K562 (cell line): ENCODE results near the gene ERBB4. TPM values are rescaled to one million over a fixed set of nuclear protein-coding genes. Genes with fewer than 3 reads are reported as not detected.

Experiments
- ATAC-seq: fragments of 200-7000 bp; cut with Tn5 transposase; 3 replicates; pipeline ENCODE4 v1.9.1; 2020; ENCODE audit warnings: moderate library complexity
- BruUV-seq: library from RNA; stranded (reverse); fragments of 400-500 nt; replicated peaks from 2 replicates; lab custom pipeline; 2021; lab: Mats Ljungman, UMichigan
- CTCF ChIA-PET: fragments of 300-600 bp; formaldehyde crosslinking; extraction: SDS; loops from one replicate; lab custom pipeline; 2021; ENCODE audit warnings: low intra/inter-chr PET ratio; lab: Yijun Ruan, JAX
- POLR2A ChIA-PET: fragments of 300-600, 350-650 bp; sonication (Branson Sonifier 250); formaldehyde crosslinking; extraction: SDS; loops from one replicate; lab custom pipeline; 2021; ENCODE audit warnings: antibody characterized with exemption, inconsistent platforms; lab: Yijun Ruan, JAX
- DNase-seq, 4 experiments: peaks; one replicate each; pipeline versions ENCODE4 v3.0.0 to v3.0.0-alpha.2; 2011 to 2018; ENCODE audit warnings: low spot score in 3 of 4, mixed read lengths in 3 of 4; ENCODE audit errors: extremely low read depth in 1 of 4
- FAIRE-seq: peaks from 2 replicates; lab custom pipeline; 2011; peaks lifted over from hg19 to GRCh38; lab: Jason Lieb, UNC
- H2AFZ ChIP-seq: 2 replicates; pipeline ENCODE4 v1.6.0; 2011; ENCODE audit warnings: low read depth, low read length, control low read depth, inconsistent platforms
- H3K27ac ChIP-seq: fragments of 200-600 bp; 3 replicates; pipeline ENCODE4 v1.8.0; 2011; ENCODE audit warnings: low read depth, mild to moderate bottlenecking, control low read depth, inconsistent platforms, low read length, moderate library complexity, mixed read lengths; ENCODE audit errors: extremely low read depth
- H3K27me3 ChIP-seq, 2 experiments: fragments of 300-600 bp in 1 of 2; 2 replicates in 1 of 2; 3 replicates in 1 of 2; pipeline versions ENCODE4 v1.6.0 to v1.8.0; 2011; ENCODE audit warnings: inconsistent platforms in 2 of 2, low read length in 2 of 2, mild to moderate bottlenecking in 1 of 2, mixed read lengths in 1 of 2, moderate library complexity in 1 of 2; ENCODE audit not compliant: control insufficient read depth in 2 of 2, insufficient read depth in 2 of 2
- H3K36me3 ChIP-seq: fragments of 300-600 bp; 3 replicates; pipeline ENCODE4 v1.8.0; 2011; ENCODE audit warnings: mild to moderate bottlenecking, low read length, inconsistent platforms; ENCODE audit not compliant: control insufficient read depth, insufficient read depth
- H3K4me1 ChIP-seq, 2 experiments: fragments of 200-600 bp in 1 of 2; replicated peaks in 1 of 2; 2 replicates in 1 of 2; 3 replicates in 1 of 2; pipeline versions ENCODE4 v1.5.1 to v1.8.0; 2011; ENCODE audit warnings: inconsistent platforms in 2 of 2, low read length in 2 of 2, mild to moderate bottlenecking in 1 of 2, mixed read lengths in 1 of 2, moderate library complexity in 1 of 2; ENCODE audit not compliant: control insufficient read depth in 2 of 2, insufficient read depth in 2 of 2
- H3K4me2 ChIP-seq: 2 replicates; pipeline ENCODE4 v1.6.1; 2011; ENCODE audit warnings: low read length, control low read depth, inconsistent platforms, mixed read lengths; ENCODE audit not compliant: insufficient read depth
- H3K4me3 ChIP-seq: fragments of 200-600 bp; sonication (generic), shearing (Covaris generic); 2 replicates; pipeline ENCODE4 v1.5.1; 2016; ENCODE audit warnings: control low read depth, inconsistent platforms
- H3K79me2 ChIP-seq: fragments of 200-600 bp; 3 replicates; pipeline ENCODE4 v1.8.0; 2011; ENCODE audit warnings: low read length, inconsistent platforms; ENCODE audit not compliant: control insufficient read depth, insufficient read depth
- H3K9ac ChIP-seq, 2 experiments: 2 replicates each; pipeline versions ENCODE4 v1.6.0 to v1.6.1; 2011; ENCODE audit warnings: low read depth in 2 of 2, low read length in 2 of 2, control low read depth in 1 of 2, inconsistent platforms in 1 of 2, mild to moderate bottlenecking in 1 of 2, mixed read lengths in 1 of 2; ENCODE audit not compliant: insufficient read depth in 1 of 2
- H3K9me1 ChIP-seq: one replicate; pipeline ENCODE4 v1.6.0; 2011; ENCODE audit warnings: inconsistent platforms, mild to moderate bottlenecking, low read length, moderate library complexity; ENCODE audit not compliant: control insufficient read depth, insufficient read depth
- H3K9me3 ChIP-seq: replicated peaks from 2 replicates; pipeline ENCODE4 v1.5.1; 2011; ENCODE audit warnings: low read depth, low read length, inconsistent platforms; ENCODE audit not compliant: control insufficient read depth, insufficient read depth
- H4K20me1 ChIP-seq: replicated peaks from 2 replicates; pipeline ENCODE4 v1.6.1; 2011; ENCODE audit warnings: low read length, inconsistent platforms, mixed read lengths; ENCODE audit not compliant: control insufficient read depth, insufficient read depth
- BMI1 ChIP-seq: fragments of 150-350 bp; IDR thresholded peaks from 2 replicates; pipeline ENCODE4 v1.6.1; 2014; ENCODE audit warnings: low read length
- HMGN3 ChIP-seq: IDR thresholded peaks from 2 replicates; pipeline ENCODE4 v1.6.1; 2011; ENCODE audit warnings: borderline replicate concordance, low read depth, mild to moderate bottlenecking, mixed read lengths, low read length; ENCODE audit not compliant: insufficient read length; ENCODE audit errors: extremely low read depth
- RBFOX2 ChIP-seq: fragments of 200-400 bp; formaldehyde crosslinking; IDR thresholded peaks from 2 replicates; pipeline ENCODE4 v1.6.1; 2017; ENCODE audit warnings: low read depth, mild to moderate bottlenecking, low read length, moderate library complexity
- ZNF197 ChIP-seq: fragments of 200-800 bp; sonication (Bioruptor generic); IDR thresholded peaks from 2 replicates; pipeline ENCODE4 v1.6.1; 2016; ENCODE audit warnings: low read depth, missing genetic modification characterization, missing compliant biosample characterization
- WGBS: fragments of 100-300 bp; shearing (Covaris generic); methylation state at CpG from one replicate; pipeline ENCODE4 v1.1.6; 2016; ENCODE audit warnings: low coverage, mixed read lengths; ENCODE audit not compliant: insufficient coverage; ENCODE audit errors: missing lambda C conversion rate; 5-methylcytosine and 5-hydroxymethylcytosine counted together
- in situ Hi-C: fragments of 300-500 bp; cut with MboI; formaldehyde crosslinking; loops from 4 replicates; pipeline ENCODE4 v1.15.0; 2018; ENCODE audit warnings: inconsistent platforms, mixed read lengths
- intact Hi-C: fragments of 100-400 bp; cut with micrococcal nuclease; formaldehyde crosslinking; loops from 2 replicates; pipeline ENCODE4 v1.14.2; 2022
- polyA plus RNA-seq, 8 experiments: library from polyadenylated mRNA; depleted of rRNA in 4 of 8; stranded (reverse) in 5 of 8; unstranded in 3 of 8; fragments of >200 nt; fragmentation: Nextera tagmentation in 2 of 8; fragmentation: Illumina TruSeq in 1 of 8; extraction: Ambion mirVana in 2 of 8; extraction: Trizol in 1 of 8; gene quantifications; 2 replicates each; pipeline versions ENCODE4 v1.2.1 to v1.2.3, GENCODE V29; 2011 to 2014; ENCODE audit warnings: inconsistent platforms in 1 of 8, missing spikeins in 1 of 8
- total RNA-seq, 7 experiments: library from RNA; depleted of rRNA in 6 of 7; stranded (reverse); fragments of >200 nt in 6 of 7; fragmentation: Illumina TruSeq in 2 of 7; extraction: Trizol in 2 of 7; gene quantifications; 2 replicates each; pipeline versions ENCODE4 v1.2.1 to v1.2.3, GENCODE V29; 2011 to 2021; ENCODE audit warnings: low replicate concordance in 1 of 7
- TF ChIP-seq, protein P1 (sequence below): fragments of 450-650 bp; IDR thresholded peaks from 2 replicates; pipeline ENCODE4 v1.6.1; 2016; ENCODE audit warnings: mild to moderate bottlenecking
- TF ChIP-seq, protein P2 (sequence below): sonication (generic); formaldehyde crosslinking; IDR thresholded peaks from 2 replicates; pipeline ENCODE4 v1.8.1; 2023; ENCODE audit warnings: missing genetic modification reagents, mild to moderate bottlenecking, borderline replicate concordance

The ERBB4 gene
- total and polyA plus RNA-seq, 9 of the 15 experiments (the other 6 are each of a cell fraction or from before 2014, with no cell fraction given): not detected

DNA sequence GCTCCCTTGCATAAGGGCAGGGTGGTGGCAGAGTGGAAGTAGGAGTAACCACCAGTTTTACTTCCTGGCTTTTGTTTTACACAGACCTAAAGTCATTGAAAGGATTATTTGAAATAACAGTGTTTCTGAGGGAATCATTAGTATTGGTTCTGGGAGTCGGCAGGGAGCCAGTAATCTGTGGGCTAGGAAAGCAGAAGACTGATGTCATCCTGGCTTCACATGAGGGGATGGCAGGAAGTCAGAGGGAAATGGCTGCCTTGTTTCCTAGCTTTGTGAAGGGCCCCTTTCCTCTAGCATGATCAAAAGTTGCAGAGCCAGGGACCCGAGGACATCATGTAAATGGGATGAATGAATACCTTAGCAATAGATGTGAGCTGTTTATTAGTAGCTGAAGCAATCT, 1189.6 kb downstream of the ERBB4 start (continued):
- no peak for TF ChIP-seq BMI1
- TF ChIP-seq RBFOX2: no peak
- no peak for TF ChIP-seq HMGN3
- TF ChIP-seq, protein P1, sequence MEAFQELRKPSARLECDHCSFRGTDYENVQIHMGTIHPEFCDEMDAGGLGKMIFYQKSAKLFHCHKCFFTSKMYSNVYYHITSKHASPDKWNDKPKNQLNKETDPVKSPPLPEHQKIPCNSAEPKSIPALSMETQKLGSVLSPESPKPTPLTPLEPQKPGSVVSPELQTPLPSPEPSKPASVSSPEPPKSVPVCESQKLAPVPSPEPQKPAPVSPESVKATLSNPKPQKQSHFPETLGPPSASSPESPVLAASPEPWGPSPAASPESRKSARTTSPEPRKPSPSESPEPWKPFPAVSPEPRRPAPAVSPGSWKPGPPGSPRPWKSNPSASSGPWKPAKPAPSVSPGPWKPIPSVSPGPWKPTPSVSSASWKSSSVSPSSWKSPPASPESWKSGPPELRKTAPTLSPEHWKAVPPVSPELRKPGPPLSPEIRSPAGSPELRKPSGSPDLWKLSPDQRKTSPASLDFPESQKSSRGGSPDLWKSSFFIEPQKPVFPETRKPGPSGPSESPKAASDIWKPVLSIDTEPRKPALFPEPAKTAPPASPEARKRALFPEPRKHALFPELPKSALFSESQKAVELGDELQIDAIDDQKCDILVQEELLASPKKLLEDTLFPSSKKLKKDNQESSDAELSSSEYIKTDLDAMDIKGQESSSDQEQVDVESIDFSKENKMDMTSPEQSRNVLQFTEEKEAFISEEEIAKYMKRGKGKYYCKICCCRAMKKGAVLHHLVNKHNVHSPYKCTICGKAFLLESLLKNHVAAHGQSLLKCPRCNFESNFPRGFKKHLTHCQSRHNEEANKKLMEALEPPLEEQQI: no peak

DNA sequence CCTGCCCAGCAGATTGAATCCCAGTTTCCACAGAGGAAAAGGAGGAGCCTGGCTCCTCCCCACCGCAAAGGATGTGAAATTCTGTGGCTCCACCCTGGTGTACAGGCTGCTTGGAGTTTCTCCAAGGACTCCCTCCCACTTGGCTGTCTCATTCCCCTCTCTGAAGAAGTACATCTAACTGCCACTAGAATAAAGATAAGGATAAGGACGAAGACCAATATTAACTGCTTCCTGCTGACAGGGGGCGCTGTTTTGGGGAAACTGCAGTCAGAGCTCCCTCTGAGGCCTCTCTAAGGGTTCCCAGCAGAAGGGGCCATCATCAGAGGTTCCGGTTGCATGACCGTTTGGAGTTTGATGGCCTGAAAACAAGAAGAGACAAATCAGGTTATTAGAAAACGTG, 1191.3 kb downstream of the ERBB4 start:
- no peak for TF ChIP-seq ZNF197 (CRISPR knock-in tag)
- TF ChIP-seq, protein P2, sequence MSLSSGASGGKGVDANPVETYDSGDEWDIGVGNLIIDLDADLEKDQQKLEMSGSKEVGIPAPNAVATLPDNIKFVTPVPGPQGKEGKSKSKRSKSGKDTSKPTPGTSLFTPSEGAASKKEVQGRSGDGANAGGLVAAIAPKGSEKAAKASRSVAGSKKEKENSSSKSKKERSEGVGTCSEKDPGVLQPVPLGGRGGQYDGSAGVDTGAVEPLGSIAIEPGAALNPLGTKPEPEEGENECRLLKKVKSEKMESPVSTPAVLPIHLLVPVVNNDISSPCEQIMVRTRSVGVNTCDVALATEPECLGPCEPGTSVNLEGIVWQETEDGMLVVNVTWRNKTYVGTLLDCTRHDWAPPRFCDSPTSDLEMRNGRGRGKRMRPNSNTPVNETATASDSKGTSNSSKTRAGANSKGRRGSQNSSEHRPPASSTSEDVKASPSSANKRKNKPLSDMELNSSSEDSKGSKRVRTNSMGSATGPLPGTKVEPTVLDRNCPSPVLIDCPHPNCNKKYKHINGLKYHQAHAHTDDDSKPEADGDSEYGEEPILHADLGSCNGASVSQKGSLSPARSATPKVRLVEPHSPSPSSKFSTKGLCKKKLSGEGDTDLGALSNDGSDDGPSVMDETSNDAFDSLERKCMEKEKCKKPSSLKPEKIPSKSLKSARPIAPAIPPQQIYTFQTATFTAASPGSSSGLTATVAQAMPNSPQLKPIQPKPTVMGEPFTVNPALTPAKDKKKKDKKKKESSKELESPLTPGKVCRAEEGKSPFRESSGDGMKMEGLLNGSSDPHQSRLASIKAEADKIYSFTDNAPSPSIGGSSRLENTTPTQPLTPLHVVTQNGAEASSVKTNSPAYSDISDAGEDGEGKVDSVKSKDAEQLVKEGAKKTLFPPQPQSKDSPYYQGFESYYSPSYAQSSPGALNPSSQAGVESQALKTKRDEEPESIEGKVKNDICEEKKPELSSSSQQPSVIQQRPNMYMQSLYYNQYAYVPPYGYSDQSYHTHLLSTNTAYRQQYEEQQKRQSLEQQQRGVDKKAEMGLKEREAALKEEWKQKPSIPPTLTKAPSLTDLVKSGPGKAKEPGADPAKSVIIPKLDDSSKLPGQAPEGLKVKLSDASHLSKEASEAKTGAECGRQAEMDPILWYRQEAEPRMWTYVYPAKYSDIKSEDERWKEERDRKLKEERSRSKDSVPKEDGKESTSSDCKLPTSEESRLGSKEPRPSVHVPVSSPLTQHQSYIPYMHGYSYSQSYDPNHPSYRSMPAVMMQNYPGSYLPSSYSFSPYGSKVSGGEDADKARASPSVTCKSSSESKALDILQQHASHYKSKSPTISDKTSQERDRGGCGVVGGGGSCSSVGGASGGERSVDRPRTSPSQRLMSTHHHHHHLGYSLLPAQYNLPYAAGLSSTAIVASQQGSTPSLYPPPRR (CRISPR knock-in tag): no peak
- no peak for ATAC-seq
- in situ Hi-C loops: no loop called here
- POLR2A ChIA-PET: no interaction called here
- Histone ChIP-seq H3K9me1 (no peaks in the 10 kb centered on the region), H3K4me1 (no peaks in the 10 kb centered on the region), H3K9ac (no peak overlapping the region), H4K20me1 (no peaks in the 10 kb centered on the region), H3K27ac (no peak overlapping the region), H3K36me3 (no peaks in the 10 kb centered on the region), H3K4me3 (no peak overlapping the region), H3K79me2 (no peaks in the 10 kb centered on the region), H3K27me3 (no peaks in the 10 kb centered on the region), H3K4me2 (no peak overlapping the region), H3K9me3 (no peaks in the 10 kb centered on the region), H2AFZ (no peak overlapping the region)
- intact Hi-C loops: no loop called here
- DNase-seq: no peak
- WGBS: 0% methylated on average over 5 of the region's 6 CpGs
- BruUV-seq: no TSS peak
- CTCF ChIA-PET: no interaction called here
- no peak for FAIRE-seq
